Stimulated activated CD4-positive, alpha-beta T cell treated with anti-CD3 and anti-CD28 coated beads, Interleukin-1b, Interleukin-23, amount 100 ng/mL, for 48 hours (primary cell): Measurements from ENCODE around the gene BLOC1S5.
"Not testable (repeated sequence)": the region's sequence is repeated elsewhere in the genome, so short reads cannot be mapped to it uniquely, and the experiment has no call there.

Experiments used
- DNase-seq: peaks from one replicate; pipeline ENCODE4 v3.0.0-alpha.2; 2020

BLOC1S5 gene

GRCh38 chr6:7992002-7992815 lies 72.0 kb downstream of the BLOC1S5 start:
- no peak for DNase-seq

- no peak for DNase-seq
Measured at GRCh38 chr6:7991536-7991935, 72.7 kb downstream of the BLOC1S5 start.

GRCh38 chr6:7986219-7986618 lies 78.0 kb downstream of the BLOC1S5 start:
- no peak for DNase-seq

GRCh38 chr6:7983967-7984366 lies 80.2 kb downstream of the BLOC1S5 start:
- not testable (repeated sequence) for DNase-seq

GRCh38 chr6:7979831-7980230 lies 84.4 kb downstream of the BLOC1S5 start:
- no peak for DNase-seq

- no peak for DNase-seq
Measured at GRCh38 chr6:7978736-7979135, 85.5 kb downstream of the BLOC1S5 start.

GRCh38 chr6:7976485-7977056 lies 87.6 kb downstream of the BLOC1S5 start:
- DNase-seq: no peak

- no peak for DNase-seq
Measured at GRCh38 chr6:7975764-7976146, 88.4 kb downstream of the BLOC1S5 start.

- DNase-seq: no peak
Measured at GRCh38 chr6:7974938-7975763, 89.0 kb downstream of the BLOC1S5 start.

GRCh38 chr6:7974565-7974937 lies 89.6 kb downstream of the BLOC1S5 start:
- no peak for DNase-seq

- DNase-seq: no peak
Measured at GRCh38 chr6:7973584-7973983, 90.6 kb downstream of the BLOC1S5 start.

- no peak for DNase-seq
Measured at GRCh38 chr6:7971499-7971898, 92.7 kb downstream of the BLOC1S5 start.

GRCh38 chr6:7970616-7971015 lies 93.6 kb downstream of the BLOC1S5 start:
- no peak for DNase-seq
